Suprapubic skin (tissue), 4 donors: ENCODE measurements around the gene SPNS1.

Experiments
- EP300 ChIP-seq: sonication (generic); formaldehyde crosslinking; IDR thresholded peaks from one replicate; pipeline ENCODE4 v1.6.1; 2017; ENCODE audit warnings: antibody characterized with exemption
- POLR2AphosphoS5 ChIP-seq, 3 donors: sonication (generic); formaldehyde crosslinking; IDR thresholded peaks; one replicate each; pipeline ENCODE4 v1.6.1; 2017; ENCODE audit warnings: antibody characterized with exemption in 3 of 3
- TF ChIP-seq, protein P1 (sequence below), 2 donors: fragments of 200-600 bp in 1 of 2; fragments of 450-650 bp in 1 of 2; sonication (generic) in 1 of 2; IDR thresholded peaks; one replicate each; pipeline ENCODE4 v1.5.1; 2016 to 2019; ENCODE audit warnings: antibody characterized with exemption in 2 of 2, mild to moderate bottlenecking in 1 of 2, moderate library complexity in 1 of 2

- TF ChIP-seq, protein P1, sequence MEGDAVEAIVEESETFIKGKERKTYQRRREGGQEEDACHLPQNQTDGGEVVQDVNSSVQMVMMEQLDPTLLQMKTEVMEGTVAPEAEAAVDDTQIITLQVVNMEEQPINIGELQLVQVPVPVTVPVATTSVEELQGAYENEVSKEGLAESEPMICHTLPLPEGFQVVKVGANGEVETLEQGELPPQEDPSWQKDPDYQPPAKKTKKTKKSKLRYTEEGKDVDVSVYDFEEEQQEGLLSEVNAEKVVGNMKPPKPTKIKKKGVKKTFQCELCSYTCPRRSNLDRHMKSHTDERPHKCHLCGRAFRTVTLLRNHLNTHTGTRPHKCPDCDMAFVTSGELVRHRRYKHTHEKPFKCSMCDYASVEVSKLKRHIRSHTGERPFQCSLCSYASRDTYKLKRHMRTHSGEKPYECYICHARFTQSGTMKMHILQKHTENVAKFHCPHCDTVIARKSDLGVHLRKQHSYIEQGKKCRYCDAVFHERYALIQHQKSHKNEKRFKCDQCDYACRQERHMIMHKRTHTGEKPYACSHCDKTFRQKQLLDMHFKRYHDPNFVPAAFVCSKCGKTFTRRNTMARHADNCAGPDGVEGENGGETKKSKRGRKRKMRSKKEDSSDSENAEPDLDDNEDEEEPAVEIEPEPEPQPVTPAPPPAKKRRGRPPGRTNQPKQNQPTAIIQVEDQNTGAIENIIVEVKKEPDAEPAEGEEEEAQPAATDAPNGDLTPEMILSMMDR (IDR thresholded peaks at IDR 0.05), result no peak
- TF ChIP-seq EP300 (no peak), POLR2AphosphoS5 (IDR thresholded peaks at IDR 0.05) (no peak)
Observed at GRCh38 chr16:28982418-28982817, 7.8 kb downstream of the SPNS1 start.
